G401.6 (cell line): ENCODE measurements around the gene LANCL3.
"Not testable (repeated sequence)": the region's sequence is repeated elsewhere in the genome, so short reads cannot be mapped to it uniquely, and the experiment has no call there.

Experiments used
- FAIRE-seq: peaks from 2 replicates; lab custom pipeline; 2012; peaks lifted over from hg19 to GRCh38; lab: Jason Lieb, UNC

The LANCL3 gene

DNA sequence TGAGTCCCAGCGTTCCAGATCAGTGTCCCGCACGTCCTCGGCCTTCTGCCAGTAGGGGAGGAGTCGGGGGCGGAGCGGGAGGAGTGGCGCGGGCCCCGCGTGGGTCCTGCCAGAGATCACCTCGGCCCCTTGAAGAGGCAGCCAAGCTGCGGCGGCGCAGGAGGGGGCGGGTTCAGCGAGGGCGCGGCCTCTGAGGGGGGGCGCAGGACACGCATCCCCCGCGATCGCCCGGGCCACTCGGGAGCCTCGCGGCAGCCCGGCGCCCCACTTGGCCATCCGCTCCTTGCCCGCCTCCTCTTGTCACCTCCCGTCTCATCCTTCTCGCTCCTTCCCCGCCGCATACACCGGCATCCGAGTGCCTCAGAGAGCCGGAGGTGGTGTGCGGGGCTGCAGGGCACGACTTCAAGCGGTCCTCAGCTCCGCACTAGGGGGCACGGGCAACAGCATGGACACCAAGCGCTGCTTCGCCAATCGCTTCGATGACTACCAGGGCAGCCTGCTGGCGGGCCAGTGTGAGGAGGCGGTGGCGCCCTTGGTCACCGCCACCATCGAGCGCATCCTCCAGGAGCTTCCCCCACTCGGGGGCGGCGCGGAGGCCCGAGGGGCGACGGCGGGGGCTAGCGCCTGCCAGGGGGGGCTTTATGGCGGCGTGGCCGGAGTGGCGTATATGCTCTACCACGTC, at the start of gene LANCL3:
Gene LANCL3, plus strand, starts transcription at position 236 of the 682 bp plus-strand sequence. Its CDS starts 210 bp downstream, at position 446.
- FAIRE-seq: not testable (repeated sequence)

DNA sequence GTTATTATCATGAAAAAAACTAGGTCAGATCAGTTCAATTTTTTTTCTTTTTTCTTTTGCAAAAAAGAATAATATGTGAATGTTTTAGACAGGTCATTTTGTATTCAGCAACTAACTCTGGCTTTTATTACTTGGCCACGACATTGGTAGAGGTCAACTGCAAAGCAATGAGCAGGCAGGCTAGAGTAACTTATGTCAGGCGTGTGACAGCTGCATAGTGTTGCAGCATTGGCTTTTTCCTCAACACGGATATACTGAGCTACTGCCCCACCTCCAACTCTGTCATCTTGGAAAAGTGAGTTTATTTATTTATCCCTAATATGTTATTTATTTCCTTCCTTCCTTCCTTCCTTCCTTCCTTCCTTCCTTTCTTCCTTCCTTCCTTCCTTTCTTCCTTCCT, 47.8 kb upstream of the LANCL3 start:
- FAIRE-seq: not testable (repeated sequence)

DNA sequence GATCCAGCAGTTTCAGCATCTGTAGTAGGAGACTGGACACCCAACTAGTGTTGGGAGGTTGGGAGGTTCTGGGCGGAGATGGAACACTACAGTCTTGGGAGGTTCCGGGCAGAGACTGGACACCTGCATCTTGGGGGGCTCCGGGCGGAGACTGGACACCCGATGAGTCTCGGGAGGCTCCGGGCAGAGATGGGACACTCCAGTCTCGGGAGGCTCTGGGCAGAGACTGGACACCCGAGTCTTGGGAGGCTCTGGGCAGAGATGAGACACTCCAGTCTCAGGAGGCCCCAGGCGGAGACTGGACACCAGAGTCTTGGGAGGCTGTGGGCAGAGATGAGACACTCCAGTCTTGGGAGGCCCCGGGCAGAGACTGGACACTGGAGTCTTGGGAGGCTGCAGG, 29.5 kb upstream of the LANCL3 start:
- FAIRE-seq: no peak

DNA sequence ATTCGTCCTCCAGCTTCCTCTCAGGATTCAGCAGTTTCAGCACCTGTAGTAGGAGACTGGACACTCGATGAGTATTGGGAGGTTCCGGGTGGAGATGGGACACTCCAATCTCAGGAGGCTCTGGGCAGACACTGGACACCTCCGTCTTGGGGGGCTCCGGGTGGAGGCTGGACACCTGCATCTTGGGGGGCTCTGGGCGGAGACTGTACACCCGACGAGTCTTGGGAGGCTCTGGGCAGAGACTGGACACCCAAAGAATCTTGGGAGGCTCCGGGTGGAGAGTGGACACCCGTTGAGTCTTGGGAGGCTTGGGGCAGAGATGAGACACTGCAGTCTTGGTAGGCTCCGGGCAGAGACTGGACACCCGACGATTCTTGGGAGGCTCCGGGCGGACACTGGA, 28.7 kb upstream of the LANCL3 start:
- no peak for FAIRE-seq

DNA sequence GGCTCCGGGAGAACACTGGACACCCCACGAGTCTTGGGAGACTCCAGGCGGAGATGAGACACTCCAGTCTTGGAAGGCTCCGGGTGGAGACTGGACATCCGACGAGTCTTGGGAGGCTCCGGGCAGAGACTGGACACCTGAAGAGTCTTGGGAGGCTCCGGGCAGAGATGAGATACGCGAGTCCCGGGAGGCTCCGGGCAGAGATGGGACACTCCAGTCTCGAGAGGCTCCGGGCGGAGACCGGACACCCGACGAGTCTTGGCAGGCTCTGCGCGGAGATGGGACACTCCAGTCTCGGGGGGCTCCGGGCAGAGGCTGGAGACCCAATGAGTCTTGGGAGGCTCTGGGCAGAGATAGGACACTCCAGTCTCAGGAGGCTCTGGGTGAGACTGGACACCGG, 28.1 kb upstream of the LANCL3 start:
- FAIRE-seq: no peak

DNA sequence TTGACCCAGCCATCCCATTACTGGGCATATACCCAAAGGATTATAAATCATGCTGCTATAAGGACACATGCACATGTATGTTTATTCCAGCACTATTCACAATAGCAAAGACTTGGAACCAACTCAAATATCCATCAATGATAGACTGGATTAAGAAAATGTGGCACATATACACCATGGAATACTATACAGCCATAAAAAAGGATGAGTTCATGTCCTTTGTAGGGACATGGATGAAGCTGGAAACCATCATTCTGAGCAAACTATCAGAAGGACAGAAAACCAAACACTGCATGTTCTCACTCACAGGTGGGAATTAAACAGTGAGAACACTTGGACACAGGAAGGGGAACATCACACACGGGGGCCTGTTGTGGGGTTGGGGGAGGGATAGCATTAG, 26.9 kb upstream of the LANCL3 start:
- not testable (repeated sequence) for FAIRE-seq

DNA sequence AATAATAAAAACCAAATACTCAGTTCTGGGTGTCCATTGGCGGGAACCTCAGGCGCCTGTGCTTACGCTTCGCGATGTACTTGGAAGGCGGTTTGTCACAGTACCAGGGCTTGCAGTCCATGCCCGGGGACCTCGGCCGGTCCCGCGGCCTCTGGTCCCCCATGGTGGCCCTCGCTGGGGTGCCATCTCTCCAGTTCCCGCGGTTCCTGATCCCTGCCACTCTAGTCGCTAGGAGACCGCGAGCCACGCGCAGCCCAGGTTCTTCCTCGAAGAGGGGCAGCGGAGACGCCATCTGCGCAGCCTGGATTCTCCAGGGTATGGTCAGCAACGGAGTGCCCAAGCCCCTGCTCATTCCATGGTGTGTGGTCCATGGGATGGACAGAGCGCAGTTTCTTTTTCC, 26.4 kb upstream of the LANCL3 start:
- no peak for FAIRE-seq

DNA sequence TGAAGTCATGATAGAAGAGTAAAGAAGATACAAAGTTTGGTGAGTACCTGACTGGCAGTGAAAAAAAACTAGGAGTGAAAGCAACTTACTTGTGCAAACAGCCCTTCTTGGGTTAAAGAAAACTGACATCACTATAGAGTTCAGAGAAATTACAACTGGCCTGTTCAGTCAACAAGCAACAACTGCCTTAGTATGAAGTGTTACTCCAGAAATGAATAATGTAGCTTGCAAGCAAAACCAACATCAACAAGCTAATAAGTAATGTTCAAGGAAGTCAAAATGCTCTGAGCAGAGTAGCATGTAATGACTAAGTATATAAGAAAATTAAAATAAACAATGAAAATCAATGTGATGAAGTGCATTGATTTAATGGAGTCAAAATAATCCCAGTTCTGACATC, 21.8 kb upstream of the LANCL3 start:
- FAIRE-seq: not testable (repeated sequence)

DNA sequence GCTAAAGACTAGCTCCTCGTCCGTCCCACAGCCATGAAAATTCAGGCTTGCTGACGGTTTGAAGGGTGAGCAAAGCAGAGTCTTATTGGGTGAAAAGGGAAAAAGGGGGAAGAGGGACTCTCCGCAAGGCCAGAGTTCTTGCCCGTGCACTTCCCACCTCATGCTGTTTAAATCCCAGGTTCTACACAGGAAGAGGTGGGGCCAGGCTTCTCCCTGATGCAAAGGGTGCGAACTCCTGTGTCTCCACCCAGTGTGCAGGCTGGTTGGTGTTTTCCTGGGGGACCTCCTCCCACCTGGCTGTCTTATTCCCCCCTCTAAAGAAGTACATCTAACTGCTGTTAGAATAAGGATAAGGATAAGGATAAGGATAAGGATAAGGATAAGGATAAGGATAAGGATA, 18.0 kb upstream of the LANCL3 start:
- no peak for FAIRE-seq

DNA sequence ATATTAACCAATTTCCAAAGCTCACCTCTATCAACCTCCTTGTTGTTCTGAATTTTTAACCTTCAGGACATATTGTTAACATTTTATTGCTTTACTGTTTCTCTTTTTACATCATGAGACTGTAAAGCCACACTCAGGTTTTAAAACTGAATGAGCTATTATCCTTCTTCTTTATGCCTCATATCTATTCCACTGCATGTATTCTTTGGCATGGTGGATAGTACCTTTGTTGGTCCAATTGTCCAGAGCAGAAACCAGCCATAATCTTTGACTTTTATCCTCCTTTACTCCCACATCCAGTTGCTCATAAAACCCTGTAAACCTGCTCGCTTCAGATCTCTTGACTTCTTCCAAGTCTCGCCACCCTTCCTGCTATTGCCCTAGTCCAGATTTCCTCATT, 6.2 kb upstream of the LANCL3 start:
- FAIRE-seq: not testable (repeated sequence)

DNA sequence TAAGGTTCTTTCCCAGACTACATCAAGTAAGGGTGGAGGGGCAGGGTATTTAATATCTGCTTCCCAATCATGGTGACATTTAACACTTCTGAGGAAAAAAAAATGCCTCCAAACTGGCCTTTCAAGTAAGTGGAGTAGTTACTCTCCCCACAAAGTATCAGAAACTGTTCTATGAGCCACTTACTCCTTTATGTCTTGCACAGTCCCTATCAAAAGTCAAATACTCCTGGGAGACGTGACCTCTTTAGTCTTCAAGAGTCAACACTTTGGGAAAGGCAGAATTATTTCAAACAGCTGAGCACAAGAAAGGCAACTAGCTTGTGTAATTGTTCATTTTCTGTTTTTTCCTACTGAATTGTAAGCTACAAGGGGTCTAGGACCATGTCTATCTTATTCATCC, 1.1 kb upstream of the LANCL3 start:
- FAIRE-seq: not testable (repeated sequence)

DNA sequence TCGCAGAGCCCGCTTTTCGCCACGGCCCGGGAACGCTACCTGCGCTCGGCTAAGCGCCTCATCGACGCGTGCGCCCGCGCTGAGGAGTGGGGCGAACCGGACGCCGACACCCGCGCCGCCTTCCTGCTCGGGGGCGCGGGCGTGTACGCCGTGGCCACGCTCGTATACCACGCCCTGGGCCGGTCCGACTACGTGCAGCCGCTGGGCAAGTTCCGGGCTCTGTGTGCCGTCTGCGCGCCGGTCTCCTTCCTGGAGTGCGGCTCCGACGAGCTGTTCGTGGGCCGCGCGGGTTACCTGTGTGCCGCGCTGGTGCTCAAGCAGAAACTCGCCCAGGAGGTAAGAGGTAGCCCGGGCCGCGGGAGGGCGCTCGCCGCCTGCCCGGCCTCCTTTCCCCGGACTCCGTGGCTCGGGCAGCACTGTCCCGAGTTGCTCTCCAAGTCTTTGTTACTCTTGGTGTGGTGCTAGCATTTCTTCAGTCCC, 687 bp downstream of the LANCL3 start:
- not testable (repeated sequence) for FAIRE-seq

DNA sequence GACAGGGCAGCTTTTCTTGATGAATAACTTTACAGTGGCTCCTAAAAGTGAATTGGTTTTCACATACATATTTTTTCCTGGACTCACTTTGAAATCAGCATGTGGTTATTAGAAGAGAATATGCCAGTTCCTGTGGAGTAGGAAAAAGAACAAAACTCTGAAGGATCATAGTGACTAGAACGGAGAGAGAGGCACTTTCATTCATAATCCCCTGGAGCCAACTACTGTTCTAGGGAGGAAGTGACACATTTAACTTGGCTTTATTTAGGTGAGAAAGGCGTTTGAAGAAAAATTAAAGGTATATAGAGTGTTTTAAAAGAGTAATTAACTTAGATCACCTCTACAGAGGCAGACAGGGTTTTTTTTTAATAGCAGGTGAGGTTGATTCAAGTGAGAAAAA, 1.7 kb downstream of the LANCL3 start:
- not testable (repeated sequence) for FAIRE-seq

DNA sequence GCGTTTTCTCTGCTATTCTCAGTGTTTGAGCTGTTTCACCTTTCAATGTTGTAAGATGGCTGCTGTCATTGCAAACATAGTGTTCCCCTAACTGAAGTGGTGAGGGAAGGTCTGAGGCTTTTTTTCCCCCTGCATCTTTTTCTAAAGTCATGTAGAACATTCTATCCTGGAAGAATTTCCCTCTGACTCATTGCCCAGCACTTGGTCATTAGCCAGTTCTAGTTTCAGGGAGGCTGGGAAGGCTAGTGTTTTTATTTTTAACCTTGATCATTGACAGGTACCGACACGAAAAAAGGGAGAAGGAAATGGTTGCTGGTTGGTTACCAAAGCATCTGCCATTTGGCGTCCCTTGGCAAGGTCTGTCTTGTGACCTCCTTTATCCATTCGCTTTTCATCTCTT, 6.6 kb downstream of the LANCL3 start:
- no peak for FAIRE-seq

DNA sequence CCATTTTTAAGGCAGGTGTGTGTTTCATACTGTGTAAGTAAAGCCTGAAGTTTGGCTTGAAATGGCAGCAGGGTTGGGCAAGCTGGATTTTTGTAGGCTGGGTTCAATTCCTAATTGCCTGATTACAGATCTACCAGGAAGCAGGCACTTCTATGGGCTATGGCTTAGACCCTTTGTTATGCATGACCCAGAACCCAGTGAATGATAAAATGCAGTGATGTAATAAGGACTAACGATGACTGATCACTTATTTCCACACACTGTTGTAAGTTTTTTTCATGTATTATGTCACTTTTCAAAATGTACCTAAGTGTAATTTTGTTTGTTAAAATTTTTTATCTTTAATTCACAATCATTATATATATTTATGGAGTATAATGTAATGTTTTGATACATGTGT, 8.6 kb downstream of the LANCL3 start:
- no peak for FAIRE-seq

DNA sequence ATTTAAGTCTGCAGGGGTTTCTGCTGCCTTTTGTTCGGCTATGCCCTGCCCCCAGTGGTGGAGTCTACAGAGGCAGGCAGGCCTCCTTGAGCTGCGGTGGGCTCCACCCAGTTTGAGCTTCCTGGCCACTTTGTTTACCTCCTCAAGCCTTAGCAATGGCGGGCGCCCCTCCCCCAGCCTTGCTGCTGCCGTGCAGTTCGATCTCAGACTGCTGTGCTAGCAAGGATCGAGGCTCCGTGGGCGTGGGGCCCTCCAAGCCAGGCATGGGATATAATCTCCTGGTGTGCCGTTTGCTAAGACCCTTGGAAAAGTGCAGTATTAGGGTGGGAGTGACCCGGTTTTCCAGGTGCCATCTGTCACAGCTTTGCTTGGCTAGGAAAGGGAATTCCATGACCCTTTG, 15.9 kb downstream of the LANCL3 start:
- not testable (repeated sequence) for FAIRE-seq

DNA sequence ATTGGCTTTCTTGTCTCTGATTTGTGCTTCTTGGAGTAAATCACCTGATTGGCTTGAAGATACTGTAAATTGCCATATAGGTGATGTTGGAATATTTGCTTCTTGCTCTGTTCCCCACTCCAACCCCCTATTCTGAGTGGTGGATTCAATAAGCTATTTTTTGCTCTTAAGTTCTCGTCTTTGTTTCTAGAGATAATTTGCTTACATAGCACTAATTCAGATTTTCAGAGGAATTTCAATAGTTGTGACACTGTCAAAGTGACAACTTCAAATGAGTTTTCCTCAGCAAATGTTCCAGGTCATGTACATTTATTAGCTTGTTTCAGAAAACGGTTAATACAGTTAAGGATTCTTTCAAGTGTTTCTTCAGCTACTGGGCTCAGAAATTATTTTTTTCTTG, 18.6 kb downstream of the LANCL3 start:
- FAIRE-seq: no peak

DNA sequence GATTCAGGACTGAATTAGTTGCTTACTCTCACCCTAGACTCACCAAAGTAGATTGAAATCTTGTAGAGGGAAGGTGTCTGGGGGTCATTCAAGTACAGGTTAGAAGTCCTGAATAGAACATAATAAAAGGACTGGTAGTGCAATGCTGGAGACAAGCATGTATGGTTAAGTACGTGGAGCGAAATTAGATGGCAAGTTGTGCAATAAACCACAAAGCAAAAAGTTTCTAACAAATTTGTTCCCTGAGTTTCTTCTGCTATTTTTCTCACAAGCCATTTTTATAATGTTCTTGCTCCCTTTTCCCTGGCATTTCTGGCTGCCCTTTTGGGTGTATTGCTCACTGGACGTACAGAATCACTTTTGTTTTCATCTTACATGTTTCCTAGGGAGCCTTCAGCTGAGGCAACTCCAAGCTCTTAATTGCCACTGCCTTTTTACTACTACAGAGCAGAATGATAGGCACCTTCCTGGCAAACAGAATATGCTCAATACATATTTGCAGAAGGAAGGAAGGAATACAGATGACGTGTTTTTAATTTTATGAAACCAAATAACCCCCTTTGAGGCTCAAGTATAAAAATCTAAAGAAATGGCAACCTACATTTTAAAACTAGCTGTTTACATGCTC, 23.4 kb downstream of the LANCL3 start:
- no peak for FAIRE-seq

DNA sequence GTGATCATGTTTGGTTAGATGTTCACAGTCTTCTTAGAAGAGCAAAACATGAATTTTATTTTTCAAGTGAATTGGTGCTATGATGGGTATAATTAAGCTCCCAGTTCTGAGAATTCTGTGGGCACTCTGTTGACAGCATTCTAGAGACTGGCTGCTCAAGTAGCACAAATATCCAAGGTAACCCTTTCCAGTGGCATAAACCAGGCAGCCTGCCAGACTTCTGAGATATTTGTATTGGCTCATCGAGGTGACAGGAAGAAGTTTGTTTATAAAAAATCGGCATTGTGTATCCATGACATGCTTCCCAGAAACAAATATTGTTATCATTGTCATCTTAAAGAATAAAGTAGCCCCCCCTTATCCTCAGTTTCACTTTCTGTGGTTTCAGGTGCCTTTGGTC, 28.3 kb downstream of the LANCL3 start:
- no peak for FAIRE-seq

DNA sequence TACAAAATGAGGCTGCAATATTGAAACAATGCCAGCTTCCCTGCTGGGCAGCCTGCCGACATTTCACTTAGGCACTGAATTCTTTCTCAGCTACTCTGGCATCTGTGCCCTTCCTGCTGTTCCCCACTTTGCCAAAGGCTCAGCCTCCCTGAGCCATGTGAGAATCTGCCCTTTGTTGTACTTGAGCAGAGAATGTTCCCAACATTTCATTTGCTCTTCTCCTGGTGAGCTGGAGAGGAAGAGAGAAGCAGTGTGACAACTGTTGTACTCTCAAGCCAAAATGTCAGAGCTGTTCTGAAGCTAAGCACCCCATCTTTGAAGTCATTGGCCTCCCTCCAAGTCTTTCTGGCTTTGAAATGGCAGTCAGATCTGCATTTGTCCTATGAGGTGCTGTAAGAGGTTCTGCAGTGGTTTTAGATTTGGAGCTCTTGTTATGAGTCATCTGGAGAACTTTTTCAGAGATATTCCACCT, 32.5 kb downstream of the LANCL3 start:
- FAIRE-seq: no peak

DNA sequence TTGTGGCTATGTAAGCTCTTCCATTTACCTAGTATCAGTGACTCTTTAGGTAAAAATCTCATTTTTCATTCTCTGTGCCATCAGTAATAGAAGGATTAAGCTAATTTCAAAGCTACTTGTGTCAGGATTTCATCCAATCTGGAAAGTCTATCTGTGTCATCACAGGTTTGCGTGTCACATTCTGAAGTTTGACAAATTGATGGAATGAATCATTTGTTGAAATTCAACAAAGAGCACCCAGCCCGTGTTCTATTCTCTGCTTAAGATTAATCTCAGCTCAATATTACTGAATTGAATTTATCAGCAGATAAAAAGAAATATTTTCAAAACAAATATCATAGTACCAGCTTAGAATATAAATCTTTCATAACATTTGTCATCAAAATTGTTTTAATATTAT, 35.8 kb downstream of the LANCL3 start:
- FAIRE-seq: no peak

DNA sequence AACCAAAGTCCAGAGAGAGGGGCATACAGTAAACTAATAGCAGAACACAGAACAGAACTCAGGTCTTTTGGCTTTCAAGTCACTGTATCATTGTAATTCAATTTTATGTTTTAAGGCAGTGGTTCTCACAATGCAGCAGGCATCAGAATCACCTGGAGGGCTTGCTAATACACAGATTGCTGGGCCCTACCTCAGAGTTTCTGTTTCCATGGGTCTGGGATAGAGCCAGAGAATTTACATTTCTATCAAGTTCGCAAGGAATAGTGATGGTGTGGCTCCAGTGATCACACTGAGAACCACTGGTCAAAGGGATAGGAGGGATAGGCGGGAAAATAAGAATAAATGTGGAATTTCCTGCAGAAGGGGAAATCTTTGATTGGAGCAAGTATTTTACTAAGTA, 36.7 kb downstream of the LANCL3 start:
- FAIRE-seq: no peak

DNA sequence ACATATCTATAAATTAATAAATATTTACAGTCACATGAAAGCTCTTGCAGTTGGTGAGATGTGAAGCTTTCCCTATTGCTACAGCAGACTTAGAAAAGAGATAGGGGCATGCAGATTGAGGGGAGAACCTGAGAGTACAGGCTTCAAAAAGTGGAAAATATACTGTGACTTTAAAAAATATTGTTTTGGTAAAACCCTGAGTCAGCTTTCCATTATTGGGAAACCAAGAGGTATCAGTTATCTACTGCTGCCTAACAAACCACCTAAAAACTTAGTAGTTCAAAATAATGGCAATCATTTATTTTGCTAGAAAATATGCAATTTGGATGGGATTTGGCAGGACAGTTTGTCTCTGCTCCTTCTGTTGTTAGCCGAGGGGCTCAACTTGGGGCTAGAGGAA, 38.3 kb downstream of the LANCL3 start:
- no peak for FAIRE-seq

DNA sequence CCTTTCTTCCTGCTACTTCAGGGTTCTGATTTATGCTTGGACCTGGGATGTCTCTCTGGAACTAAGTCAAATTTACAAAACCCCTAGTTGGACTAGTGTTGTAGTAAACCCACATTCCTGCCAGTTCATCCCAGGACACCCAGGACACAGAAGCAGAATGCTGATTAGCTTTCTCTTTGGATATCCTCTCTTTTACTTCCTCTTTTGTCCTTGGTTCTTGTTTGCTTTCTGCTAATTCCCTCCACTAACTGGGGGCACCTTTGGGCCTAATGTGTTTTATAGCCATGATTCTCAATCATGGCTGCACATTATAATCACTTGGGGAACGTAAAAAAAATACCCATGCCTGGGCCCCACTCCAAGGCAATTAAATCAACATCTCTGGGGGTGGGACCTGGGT, 42.5 kb downstream of the LANCL3 start:
- no peak for FAIRE-seq
